Measurements from ENCODE around the gene CADPS2. TPM values are rescaled to one million over a fixed set of nuclear protein-coding genes. Genes with fewer than 3 reads are reported as not detected.

CADPS2 gene
- total and polyA plus RNA-seq, 2 of the 8 experiments (the other 6 are each of a cell fraction or from before 2014, with no cell fraction given) = 8.9 to 22.3 TPM

DNA sequence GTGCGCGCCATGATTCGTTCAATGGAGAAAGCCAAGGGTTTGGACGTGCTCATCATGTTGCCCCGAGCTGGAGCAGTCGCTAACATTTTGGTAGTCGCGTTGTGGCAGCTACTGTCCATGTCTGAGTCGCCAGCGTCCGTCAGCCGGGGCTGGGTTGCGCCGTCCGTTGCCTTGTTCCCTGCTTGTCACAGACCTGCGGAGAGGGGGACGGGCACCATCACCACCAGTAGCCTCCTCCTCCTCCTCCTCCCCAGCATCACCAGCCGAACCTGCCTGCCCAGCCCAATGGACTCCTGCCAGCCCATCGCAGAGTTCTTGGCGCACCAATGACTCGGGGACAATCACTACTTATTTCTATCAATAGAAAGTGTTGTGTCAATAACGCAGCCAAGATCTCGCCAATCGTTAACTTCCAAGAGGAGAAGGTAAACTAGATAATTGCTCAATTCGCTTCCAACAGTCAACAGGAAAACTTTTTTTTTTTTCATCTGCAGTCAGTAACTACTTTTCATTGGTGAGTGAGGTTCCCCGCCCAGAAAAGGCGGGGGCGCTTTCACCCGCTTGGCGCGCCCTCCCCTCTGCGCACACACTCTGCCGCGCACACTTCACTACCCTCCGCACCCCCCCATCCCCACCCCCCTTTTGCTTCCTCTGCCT lies 581.8 kb downstream of the CADPS2 start, which contains the start of gene FEZF1 (continued):
- TF ChIP-seq SIN3A (conservative IDR thresholded peaks at IDR 0.05 in 1 of 2, IDR thresholded peaks at IDR 0.05 in 1 of 2; ENCODE audit: low read depth in 1 of 2, low read length in 2 of 2) = peak in 1 of 2 experiments; percentile 74; a peak in 1 of 4 replicates
- TF ChIP-seq, protein P1, sequence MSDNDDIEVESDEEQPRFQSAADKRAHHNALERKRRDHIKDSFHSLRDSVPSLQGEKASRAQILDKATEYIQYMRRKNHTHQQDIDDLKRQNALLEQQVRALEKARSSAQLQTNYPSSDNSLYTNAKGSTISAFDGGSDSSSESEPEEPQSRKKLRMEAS (IDR thresholded peaks at IDR 0.05) = no peak
- TF ChIP-seq TAF1 (IDR thresholded peaks at IDR 0.05; ENCODE audit: low read depth, low read length) = peak; percentile 3; the same call in 1 of the 2 replicates
- TF ChIP-seq RNF2 (IDR thresholded peaks at IDR 0.05; ENCODE audit: borderline replicate concordance, low read depth, low read length, missing control alignments, poor library complexity, severe bottlenecking) = no peak
- TF ChIP-seq SAP30 (IDR thresholded peaks at IDR 0.05; ENCODE audit: insufficient read depth, insufficient replicate concordance, low read length) = no peak
- no peak for TF ChIP-seq POLR2AphosphoS5 (IDR thresholded peaks at IDR 0.05; ENCODE audit: low read depth, low read length)
- TF ChIP-seq TEAD4 (IDR thresholded peaks at IDR 0.05; ENCODE audit: low read depth, low read length) = no peak
- TF ChIP-seq CEBPB (IDR thresholded peaks at IDR 0.05; ENCODE audit: low read depth, low read length) = peak; percentile 80
- 0 out of 4 replicates have a peak, but pooled peaks of 1 of the 2 experiments have one; percentile 4 for TF ChIP-seq RAD21 (IDR thresholded peaks at IDR 0.05 in 1 of 2, conservative IDR thresholded peaks at IDR 0.05 in 1 of 2; ENCODE audit: low read depth in 2 of 2, low read length in 2 of 2)

All from H1 (cell line).